Right lobe of liver (tissue), 4 donors: Measurements from ENCODE around the gene PLS1.

Experiments
- CTCF ChIP-seq, 4 donors: fragments of 200-600 bp in 3 of 4; fragments of 450-650 bp in 1 of 4; IDR thresholded peaks; one replicate each; pipeline versions ENCODE4 v1.5.1 to v1.8.0; 2016 to 2022; ENCODE audit warnings: antibody characterized with exemption in 4 of 4, mild to moderate bottlenecking in 2 of 4
- POLR2A ChIP-seq: fragments of 450-650 bp; IDR thresholded peaks from one replicate; pipeline ENCODE4 v1.6.1; 2017; ENCODE audit warnings: antibody characterized with exemption, mild to moderate bottlenecking
- donor health status: DM: no; HTN: no; CAD: no.
- donor health status: DM: no; HTN: no; CAD: no.
- donor health status: DM: no; HTN: yes; CAD: no.

- TF ChIP-seq POLR2A = no peak
- no peak for TF ChIP-seq CTCF (IDR thresholded peaks at IDR 0.05)
Measured at GRCh38 chr3:142636664-142637063, 40.5 kb downstream of the PLS1 start.
